Measurements from ENCODE around the gene TMEM184C.

Gene TMEM184C

GRCh38 chr4:147599206-147599605 lies 18.0 kb upstream of the TMEM184C start:
- DNase-seq (ENCODE audit: low spot score): no peak

GRCh38 chr4:147599769-147600168 lies 17.4 kb upstream of the TMEM184C start:
- DNase-seq (ENCODE audit: low spot score): peak; percentile 30

- DNase-seq (ENCODE audit: low spot score): no peak
These were observed 11.7 kb upstream of the TMEM184C start for GRCh38 chr4:147605499-147605898.

GRCh38 chr4:147607471-147607870 lies 9.7 kb upstream of the TMEM184C start:
- no peak for DNase-seq (ENCODE audit: low spot score)

- no peak for DNase-seq (ENCODE audit: low spot score)
These were observed 6.5 kb upstream of the TMEM184C start for GRCh38 chr4:147610686-147611085.

GRCh38 chr4:147616849-147617172 lies 386 bp upstream of the TMEM184C start:
- DNase-seq (ENCODE audit: low spot score): no peak

GRCh38 chr4:147617841-147618691 lies 869 bp downstream of the TMEM184C start:
- DNase-seq (ENCODE audit: low spot score): no peak

GRCh38 chr4:147620315-147620714 lies 3.1 kb downstream of the TMEM184C start:
- DNase-seq (ENCODE audit: low spot score): no peak

- DNase-seq (ENCODE audit: low spot score): no peak
These were observed 8.5 kb downstream of the TMEM184C start for GRCh38 chr4:147625733-147626132.

GRCh38 chr4:147626903-147627302 lies 9.7 kb downstream of the TMEM184C start:
- DNase-seq (ENCODE audit: low spot score): no peak

- DNase-seq (ENCODE audit: low spot score): no peak
These were observed 11.2 kb downstream of the TMEM184C start for GRCh38 chr4:147628415-147628814.

GRCh38 chr4:147629783-147630730 lies 12.9 kb downstream of the TMEM184C start:
- DNase-seq (ENCODE audit: low spot score): no peak

GRCh38 chr4:147633113-147633512 lies 15.9 kb downstream of the TMEM184C start:
- DNase-seq (ENCODE audit: low spot score): no peak

- DNase-seq (ENCODE audit: low spot score): no peak
These were observed 16.4 kb downstream of the TMEM184C start for GRCh38 chr4:147633643-147634042.

- DNase-seq (ENCODE audit: low spot score): no peak
These were observed 18.2 kb downstream of the TMEM184C start for GRCh38 chr4:147635348-147635747.

- DNase-seq (ENCODE audit: low spot score): no peak
These were observed 21.2 kb downstream of the TMEM184C start for GRCh38 chr4:147638365-147638764.

GRCh38 chr4:147638942-147639341 lies 21.7 kb downstream of the TMEM184C start:
- DNase-seq (ENCODE audit: low spot score): no peak

- no peak for DNase-seq (ENCODE audit: low spot score)
These were observed 22.2 kb downstream of the TMEM184C start for GRCh38 chr4:147639388-147639787.

GRCh38 chr4:147640331-147640730 lies 23.1 kb downstream of the TMEM184C start:
- DNase-seq (ENCODE audit: low spot score): no peak

- no peak for DNase-seq (ENCODE audit: low spot score)
These were observed 26.4 kb downstream of the TMEM184C start for GRCh38 chr4:147643616-147644015.

GRCh38 chr4:147644471-147644870 lies 27.3 kb downstream of the TMEM184C start:
- DNase-seq (ENCODE audit: low spot score): no peak

GRCh38 chr4:147645099-147645498 lies 27.9 kb downstream of the TMEM184C start:
- DNase-seq (ENCODE audit: low spot score): peak; percentile 20

GRCh38 chr4:147648656-147649055 lies 31.5 kb downstream of the TMEM184C start:
- no peak for DNase-seq (ENCODE audit: low spot score)
